ENCODE results near the gene APC.
"Not testable (repeated sequence)": the region's sequence is repeated elsewhere in the genome, so short reads cannot be mapped to it uniquely, and the experiment has no call there.

Gene APC

GRCh38 chr5:112862085-112862484 is 124.4 kb downstream of the APC start:
- no peak for DNase-seq

- no peak for DNase-seq
Observed at GRCh38 chr5:112863549-112863948, 125.9 kb downstream of the APC start.

GRCh38 chr5:112865128-112865527 is 127.4 kb downstream of the APC start:
- no peak for DNase-seq

GRCh38 chr5:112866739-112867138 is 129.1 kb downstream of the APC start:
- no peak for DNase-seq

GRCh38 chr5:112867411-112867810 is 129.7 kb downstream of the APC start:
- no peak for DNase-seq

GRCh38 chr5:112869948-112870347 is 132.3 kb downstream of the APC start:
- no peak for DNase-seq

GRCh38 chr5:112870966-112871365 is 133.3 kb downstream of the APC start:
- DNase-seq, result no peak

GRCh38 chr5:112876362-112876761 is 138.7 kb downstream of the APC start:
- DNase-seq, result no peak

- no peak for DNase-seq
Observed at GRCh38 chr5:112878101-112878500, 140.4 kb downstream of the APC start.

- DNase-seq, result peak; percentile 47
Observed at GRCh38 chr5:112878760-112879159, 141.1 kb downstream of the APC start.

GRCh38 chr5:112880219-112880964 is 142.7 kb downstream of the APC start:
- DNase-seq, result no peak

GRCh38 chr5:112883192-112883591 is 145.5 kb downstream of the APC start:
- no peak for DNase-seq

- DNase-seq, result no peak
Observed at GRCh38 chr5:112885001-112885400, 147.3 kb downstream of the APC start.

GRCh38 chr5:112886975-112887374 is 149.3 kb downstream of the APC start:
- no peak for DNase-seq

- not testable (repeated sequence) for DNase-seq
Observed at GRCh38 chr5:112892066-112892465, 154.4 kb downstream of the APC start.

- DNase-seq, result no peak
Observed at GRCh38 chr5:112892776-112893175, 155.1 kb downstream of the APC start.

GRCh38 chr5:112895682-112896081 is 158.0 kb downstream of the APC start:
- DNase-seq, result no peak
